ENCODE measurements around the gene DBF4B.

DNA sequence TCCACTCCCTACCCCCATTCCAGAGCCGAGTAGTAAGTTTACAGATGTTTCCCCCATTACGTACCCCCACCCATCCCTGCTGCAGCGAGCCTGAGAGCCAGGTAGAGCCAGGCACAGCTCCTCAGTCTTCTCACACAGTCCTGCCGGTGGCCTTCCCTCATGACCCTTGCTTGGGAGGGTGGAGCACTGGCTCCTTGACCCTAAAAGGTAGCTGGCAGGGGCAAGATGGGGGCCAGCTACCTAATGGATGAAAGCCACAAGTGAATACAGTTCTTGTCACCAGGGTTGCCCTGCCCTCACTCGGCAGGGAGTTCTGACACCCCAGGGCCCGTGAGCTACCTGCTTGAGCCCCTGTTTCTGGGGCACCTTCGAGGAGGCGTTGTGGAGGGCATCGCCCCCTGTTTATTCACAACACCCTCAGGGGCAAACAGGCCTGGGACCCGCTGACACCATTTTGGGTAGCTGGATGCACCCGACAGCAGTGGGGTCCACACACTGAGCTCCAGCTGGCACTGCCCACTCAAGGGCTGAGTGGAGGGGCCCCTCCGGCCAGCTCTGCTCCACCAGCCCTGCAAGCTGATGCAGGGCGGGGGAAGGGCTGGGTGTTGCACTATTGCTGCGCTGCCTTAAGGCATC lies 72.5 kb downstream of the DBF4B start:
- TF ChIP-seq ATF1 (CRISPR knock-in tag; IDR thresholded peaks at IDR 0.05) = no peak
- TF ChIP-seq, protein P1, sequence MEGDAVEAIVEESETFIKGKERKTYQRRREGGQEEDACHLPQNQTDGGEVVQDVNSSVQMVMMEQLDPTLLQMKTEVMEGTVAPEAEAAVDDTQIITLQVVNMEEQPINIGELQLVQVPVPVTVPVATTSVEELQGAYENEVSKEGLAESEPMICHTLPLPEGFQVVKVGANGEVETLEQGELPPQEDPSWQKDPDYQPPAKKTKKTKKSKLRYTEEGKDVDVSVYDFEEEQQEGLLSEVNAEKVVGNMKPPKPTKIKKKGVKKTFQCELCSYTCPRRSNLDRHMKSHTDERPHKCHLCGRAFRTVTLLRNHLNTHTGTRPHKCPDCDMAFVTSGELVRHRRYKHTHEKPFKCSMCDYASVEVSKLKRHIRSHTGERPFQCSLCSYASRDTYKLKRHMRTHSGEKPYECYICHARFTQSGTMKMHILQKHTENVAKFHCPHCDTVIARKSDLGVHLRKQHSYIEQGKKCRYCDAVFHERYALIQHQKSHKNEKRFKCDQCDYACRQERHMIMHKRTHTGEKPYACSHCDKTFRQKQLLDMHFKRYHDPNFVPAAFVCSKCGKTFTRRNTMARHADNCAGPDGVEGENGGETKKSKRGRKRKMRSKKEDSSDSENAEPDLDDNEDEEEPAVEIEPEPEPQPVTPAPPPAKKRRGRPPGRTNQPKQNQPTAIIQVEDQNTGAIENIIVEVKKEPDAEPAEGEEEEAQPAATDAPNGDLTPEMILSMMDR (CRISPR knock-in tag; IDR thresholded peaks at IDR 0.05) = no peak
- TF ChIP-seq BRCA1 (CRISPR knock-in tag; IDR thresholded peaks at IDR 0.05) = no peak
- no peak for TF ChIP-seq ZNF256 (CRISPR knock-in tag; conservative IDR thresholded peaks at IDR 0.05)
- TF ChIP-seq ZNF431 (CRISPR knock-in tag; IDR thresholded peaks at IDR 0.05; ENCODE audit: borderline replicate concordance, low read depth) = no peak
- no peak for TF ChIP-seq PHF21A (CRISPR knock-in tag; IDR thresholded peaks at IDR 0.05)
- TF ChIP-seq ZNF343 (CRISPR knock-in tag; IDR thresholded peaks at IDR 0.05) = no peak
- no peak for TF ChIP-seq HMG20B (CRISPR knock-in tag; conservative IDR thresholded peaks at IDR 0.05)

Data from HepG2 (cell line).